GM18511 (cell line): ENCODE measurements around the gene CSF3.

Experiments
- ATAC-seq: cut with Tn5 transposase; IDR thresholded peaks from one replicate; pipeline ENCODE4 v1.9.1; 2021; ENCODE audit warnings: mild to moderate bottlenecking, moderate library complexity; ENCODE audit not compliant: unreplicated experiment

The CSF3 gene, protein sequence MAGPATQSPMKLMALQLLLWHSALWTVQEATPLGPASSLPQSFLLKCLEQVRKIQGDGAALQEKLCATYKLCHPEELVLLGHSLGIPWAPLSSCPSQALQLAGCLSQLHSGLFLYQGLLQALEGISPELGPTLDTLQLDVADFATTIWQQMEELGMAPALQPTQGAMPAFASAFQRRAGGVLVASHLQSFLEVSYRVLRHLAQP

DNA sequence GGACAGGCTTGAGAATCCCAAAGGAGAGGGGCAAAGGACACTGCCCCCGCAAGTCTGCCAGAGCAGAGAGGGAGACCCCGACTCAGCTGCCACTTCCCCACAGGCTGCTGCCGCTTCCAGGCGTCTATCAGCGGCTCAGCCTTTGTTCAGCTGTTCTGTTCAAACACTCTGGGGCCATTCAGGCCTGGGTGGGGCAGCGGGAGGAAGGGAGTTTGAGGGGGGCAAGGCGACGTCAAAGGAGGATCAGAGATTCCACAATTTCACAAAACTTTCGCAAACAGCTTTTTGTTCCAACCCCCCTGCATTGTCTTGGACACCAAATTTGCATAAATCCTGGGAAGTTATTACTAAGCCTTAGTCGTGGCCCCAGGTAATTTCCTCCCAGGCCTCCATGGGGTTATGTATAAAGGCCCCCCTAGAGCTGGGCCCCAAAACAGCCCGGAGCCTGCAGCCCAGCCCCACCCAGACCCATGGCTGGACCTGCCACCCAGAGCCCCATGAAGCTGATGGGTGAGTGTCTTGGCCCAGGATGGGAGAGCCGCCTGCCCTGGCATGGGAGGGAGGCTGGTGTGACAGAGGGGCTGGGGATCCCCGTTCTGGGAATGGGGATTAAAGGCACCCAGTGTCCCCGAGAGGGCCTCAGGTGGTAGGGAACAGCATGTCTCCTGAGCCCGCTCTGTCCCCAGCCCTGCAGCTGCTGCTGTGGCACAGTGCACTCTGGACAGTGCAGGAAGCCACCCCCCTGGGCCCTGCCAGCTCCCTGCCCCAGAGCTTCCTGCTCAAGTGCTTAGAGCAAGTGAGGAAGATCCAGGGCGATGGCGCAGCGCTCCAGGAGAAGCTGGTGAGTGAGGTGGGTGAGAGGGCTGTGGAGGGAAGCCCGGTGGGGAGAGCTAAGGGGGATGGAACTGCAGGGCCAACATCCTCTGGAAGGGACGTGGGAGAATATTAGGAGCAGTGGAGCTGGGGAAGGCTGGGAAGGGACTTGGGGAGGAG is at the start of gene CSF3:
TSS of gene CSF3 (plus strand) at position 436 of the 993 bp plus-strand sequence. CDS start at position 471, 35 bp downstream.
- no peak for ATAC-seq

DNA sequence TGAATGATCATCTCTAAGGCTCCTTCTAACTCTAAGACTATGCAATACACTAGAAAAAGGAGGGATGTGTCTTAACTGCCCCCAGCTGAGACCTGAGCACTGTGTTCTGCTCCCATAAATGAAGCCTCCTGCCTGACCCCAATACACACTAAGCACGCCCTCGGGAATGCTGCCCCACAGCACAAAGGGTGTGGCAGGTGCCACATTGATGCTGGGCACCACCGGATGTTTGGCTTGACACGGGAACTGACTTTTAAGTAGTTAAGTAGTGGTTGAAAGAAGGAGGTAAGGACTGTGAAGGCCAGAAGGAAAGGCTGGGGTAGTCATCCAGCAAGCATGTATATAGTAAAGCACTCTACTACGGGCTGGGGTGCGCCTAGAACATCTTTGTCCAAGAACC is 48.5 kb upstream of the CSF3 start:
- ATAC-seq, result no peak

DNA sequence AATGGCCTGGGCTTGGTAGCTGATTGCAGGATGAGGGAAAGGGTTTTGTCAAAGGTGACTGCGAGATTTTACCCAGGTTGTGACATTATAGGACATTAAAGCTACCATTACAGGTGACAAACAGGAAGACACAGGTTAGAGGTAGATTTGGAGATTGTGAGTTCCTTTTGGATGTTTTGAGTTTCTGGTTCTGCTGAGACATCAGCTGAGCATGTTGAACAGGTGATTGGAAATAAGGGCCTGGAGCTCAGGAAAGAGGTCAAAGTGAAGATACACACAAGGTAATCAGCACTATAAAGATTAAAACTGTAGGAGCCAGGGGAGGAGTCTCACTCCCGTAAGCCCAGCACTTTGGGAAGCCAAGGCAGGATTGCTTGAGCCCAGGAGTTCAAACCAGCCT is 46.5 kb upstream of the CSF3 start:
- no peak for ATAC-seq

DNA sequence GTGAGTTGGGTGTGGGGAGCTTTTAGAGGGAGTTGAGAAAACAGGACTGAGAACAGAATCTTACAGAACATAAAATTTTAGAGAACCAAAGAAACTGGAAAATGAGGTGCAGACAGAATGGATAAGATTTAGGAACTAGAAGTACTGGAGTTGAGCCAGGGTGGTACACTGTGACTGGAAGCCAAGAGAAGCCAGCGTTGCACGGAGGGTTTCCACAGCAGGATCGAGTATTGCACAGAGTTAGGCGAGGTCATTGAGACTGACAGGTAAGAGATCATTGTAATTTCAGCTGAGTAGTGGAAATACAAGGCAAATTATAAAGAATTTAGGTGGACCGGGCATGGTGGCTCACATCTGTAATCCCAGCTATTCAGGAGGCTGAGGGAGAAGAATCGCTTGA is 45.9 kb upstream of the CSF3 start:
- no peak for ATAC-seq

DNA sequence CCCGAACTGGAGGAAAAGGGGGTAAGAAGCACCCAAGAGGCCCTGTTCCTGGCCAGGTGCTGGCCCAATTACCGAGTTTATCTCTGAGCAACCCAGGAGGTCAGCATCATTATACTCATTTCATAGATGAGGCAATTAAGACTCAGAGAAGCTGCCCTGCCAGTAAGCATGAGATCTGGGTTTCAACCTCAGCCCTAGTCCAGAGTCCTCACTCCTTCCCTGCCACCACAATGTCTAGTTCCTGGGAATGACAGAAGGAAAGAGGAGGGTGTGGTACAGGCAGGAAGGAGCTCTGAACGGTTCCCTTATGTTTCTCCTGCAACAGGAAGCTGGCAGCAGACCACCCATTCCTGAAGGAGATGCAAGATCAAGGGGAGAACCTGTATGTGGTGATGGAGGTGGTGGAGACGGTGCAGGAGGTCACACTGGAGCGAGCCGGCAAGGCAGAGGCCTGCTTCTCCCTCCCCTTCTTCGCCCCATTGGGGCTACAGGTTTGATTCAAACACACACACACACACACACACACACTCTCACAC is 45.0 kb upstream of the CSF3 start:
- no peak for ATAC-seq

DNA sequence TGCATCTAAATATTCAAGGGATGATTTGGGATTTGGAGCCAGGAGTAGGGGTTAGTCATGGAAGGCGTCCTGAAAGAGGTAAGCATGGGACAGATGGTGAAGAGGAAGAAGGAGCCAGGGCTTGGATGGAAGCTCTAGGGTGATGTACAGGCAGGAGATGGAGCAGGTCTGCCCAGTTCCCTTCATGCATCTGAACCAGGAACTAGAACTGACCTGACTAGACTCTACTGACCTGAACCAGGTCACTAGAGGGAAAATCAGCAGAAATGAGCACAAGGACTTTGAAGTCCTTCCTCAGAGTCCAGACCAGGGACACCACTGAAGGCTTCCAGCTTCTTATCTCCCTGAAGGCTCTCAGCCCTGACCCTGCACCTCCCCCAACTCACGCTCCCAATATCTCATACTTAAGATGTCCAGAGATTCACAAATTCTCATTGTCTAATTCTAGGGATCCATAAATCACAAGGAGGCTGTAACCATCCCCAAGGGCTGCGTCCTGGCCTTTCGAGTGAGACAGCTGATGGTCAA is 44.1 kb upstream of the CSF3 start:
- no peak for ATAC-seq

DNA sequence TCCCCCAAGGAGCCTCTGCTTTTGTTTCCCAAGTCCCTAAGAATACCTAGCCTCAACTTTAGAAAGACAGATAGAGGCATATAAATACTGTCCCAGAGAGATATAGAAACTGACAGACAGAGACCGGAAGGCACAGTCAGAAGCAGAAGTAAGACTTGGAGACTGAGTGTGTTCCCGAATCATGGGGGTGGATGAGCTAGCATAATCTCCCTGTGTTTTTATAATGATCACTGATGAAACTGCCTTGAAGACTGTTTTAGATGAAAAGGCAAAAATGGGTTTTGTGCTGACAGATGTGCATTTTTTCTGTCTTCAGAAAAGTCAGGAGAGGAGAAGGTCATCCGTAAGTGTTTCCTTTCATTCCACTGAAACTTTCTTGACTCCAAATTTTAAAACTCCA is 43.0 kb upstream of the CSF3 start:
- no peak for ATAC-seq

DNA sequence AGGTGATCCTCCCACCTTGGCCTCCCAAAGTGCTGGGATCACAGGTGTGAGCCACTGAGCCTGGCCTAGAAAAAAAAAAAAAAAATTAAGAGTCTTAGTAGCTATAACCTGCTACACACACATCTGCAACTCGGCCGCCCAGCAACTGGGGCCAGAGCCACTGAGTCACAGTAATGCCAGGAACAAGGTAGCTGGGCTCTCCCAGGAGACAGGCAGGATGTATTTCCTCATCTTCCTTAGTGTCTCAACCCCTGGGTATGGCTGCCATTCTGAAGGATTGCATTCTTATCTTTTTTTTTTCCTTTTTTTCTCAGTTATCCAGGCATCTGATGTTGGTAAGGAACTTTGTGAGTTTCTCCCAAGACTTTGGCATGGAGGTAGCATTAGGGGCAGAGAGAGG is 41.7 kb upstream of the CSF3 start:
- ATAC-seq, result no peak

DNA sequence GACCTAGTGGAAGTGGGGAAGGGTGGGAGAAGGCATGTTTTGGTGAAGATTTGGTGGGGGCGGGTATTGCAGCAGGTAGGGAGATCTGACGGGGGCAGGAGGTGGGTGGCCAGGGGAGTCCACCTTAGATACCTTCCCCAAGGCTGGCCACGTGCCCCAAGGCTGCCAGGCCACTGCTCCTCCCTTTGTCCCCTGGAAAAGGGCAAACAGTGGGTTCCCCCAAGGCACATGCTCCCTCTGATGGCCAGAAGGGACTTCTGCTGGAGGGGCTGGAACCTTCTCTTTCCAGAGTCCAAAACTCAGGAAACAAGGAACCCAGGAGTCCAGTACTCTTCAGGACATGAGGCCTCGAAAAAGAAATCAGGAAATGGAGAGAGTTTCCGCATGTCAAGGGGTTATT is 40.8 kb upstream of the CSF3 start:
- ATAC-seq, result no peak

DNA sequence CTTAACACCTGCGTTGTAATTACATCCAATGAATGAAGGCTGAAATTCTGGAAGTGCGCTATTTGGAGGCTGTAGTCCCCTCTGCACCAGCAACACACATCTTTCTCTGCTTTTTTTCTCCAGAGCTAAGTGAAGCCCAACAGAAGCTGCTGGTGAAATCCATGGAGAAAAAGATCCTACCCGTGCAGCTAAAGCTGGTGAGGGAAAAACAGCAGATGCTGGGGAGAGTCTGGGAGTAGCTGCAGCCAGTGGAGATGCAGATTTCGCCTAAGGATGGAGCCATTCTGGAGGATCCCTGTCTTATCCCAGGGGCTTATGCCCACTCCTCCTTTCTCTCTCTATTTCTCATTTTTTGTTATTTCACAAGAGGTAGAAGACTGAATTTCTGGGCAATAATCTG is 39.4 kb upstream of the CSF3 start:
- no peak for ATAC-seq

DNA sequence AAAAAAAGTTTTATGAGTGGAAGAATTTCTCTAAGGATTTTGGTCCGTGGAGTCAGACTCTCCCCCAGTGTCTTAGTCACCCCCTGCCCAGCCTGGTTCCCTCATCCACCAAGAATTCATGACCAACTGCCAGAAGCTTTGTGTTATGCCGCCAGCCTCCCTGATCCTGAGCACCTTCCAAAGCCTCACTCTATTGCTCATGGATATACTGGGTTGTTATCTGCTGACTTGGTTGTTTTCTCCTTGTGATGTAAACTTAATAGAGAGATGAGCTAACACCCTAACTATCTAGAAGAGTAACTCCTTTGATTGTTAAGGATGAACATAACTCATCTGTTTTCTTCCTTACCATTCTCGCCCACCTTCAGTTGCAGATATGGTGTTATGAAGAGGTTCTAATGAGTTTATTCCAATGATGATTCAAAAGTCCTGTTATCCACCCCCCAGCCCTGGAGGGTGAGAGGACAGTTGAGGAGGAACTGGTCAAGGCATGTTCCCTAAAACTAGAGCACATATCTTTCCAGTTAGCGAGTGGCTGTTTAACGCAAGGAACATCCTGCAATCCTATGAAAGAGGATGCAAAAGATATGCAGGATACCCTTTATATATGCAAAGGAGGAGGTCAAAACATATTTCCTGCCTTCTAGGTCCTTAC is 36.1 kb upstream of the CSF3 start:
- no peak for ATAC-seq

DNA sequence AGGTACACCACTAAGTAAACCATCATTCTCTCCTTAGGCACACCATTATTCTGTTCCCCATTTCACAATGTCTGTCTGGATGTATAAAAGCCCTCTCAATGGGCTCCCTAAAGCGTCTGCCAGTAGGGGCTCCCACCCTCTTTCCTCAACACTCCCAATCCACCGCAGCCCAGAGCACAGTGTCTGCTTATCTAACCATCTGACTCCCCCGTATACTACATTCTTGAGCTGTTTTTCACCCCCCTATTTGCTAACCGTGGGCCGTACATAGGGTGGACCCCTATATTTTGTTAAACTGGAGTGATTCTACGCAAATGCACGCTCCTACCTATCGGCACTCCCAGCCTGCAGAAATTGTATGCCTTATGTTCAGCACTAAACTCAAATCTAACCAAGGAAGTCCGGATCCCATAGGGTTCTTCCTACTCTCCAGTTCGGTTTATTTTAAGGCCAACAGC is 35.3 kb upstream of the CSF3 start:
- peak; percentile 27 for ATAC-seq

DNA sequence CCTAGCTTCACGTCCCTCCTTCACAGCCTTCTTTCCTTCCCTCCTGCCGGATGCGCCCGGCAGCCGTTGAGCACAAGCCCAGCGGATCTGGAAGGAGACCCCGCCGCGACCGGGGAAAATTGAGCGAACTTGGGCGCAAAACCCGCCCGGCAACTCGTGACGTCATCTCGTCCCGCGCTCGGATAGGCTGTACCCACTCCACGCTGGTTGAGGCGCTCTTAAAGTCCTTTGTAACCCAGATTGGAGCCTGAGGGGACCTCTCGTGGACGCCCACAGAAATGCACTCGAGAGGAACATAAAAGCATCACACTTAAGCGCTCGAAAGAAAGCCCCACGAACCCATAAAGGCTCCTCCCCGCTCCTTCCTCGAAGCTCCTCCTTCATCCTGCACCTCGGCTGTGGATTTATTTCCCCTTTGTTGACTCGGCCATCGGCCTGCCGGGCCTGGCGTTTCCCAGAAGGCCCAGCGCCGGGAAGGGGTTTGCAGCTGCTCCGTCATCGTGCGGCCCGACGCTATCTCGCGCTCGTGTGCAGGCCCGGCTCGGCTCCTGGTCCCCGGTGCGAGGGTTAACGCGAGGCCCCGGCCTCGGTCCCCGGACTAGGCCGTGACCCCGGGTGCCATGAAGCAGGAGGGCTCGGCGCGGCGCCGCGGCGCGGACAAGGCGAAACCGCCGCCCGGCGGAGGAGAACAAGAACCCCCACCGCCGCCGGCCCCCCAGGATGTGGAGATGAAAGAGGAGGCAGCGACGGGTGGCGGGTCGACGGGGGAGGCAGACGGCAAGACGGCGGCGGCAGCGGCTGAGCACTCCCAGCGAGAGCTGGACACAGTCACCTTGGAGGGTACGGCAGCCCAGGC is 34.7 kb upstream of the CSF3 start, which contains the start of gene PSMD3:
TSS of gene PSMD3 (plus strand) at position 457 of the 856 bp plus-strand sequence. CDS start at position 621, 164 bp downstream.
- ATAC-seq, result peak; percentile 93

DNA sequence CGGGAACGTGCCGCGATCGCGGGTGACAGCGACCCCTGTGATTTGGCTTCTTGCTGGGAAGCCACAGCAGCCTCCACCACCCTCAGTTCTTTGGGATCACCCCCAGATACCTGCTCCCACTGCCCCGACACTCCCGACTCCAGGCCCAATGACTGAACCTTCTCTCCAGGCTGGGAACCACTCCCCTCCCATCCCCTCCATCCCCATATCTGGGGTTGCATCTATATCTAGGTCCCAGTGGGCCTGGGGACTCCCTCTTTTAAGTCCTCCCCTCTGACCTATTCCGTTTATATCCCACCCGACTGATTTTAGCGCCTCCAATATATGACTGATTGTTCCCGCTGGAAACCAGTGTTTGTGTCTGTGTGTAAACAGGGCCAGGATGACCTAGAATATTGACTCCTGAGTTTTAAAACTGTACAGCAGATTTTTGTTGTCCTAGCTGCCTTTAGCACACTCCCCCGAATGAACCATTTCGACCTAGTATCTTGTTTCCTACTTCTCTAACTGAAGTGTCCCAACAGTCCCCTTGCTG is 34.0 kb upstream of the CSF3 start:
- no peak for ATAC-seq

DNA sequence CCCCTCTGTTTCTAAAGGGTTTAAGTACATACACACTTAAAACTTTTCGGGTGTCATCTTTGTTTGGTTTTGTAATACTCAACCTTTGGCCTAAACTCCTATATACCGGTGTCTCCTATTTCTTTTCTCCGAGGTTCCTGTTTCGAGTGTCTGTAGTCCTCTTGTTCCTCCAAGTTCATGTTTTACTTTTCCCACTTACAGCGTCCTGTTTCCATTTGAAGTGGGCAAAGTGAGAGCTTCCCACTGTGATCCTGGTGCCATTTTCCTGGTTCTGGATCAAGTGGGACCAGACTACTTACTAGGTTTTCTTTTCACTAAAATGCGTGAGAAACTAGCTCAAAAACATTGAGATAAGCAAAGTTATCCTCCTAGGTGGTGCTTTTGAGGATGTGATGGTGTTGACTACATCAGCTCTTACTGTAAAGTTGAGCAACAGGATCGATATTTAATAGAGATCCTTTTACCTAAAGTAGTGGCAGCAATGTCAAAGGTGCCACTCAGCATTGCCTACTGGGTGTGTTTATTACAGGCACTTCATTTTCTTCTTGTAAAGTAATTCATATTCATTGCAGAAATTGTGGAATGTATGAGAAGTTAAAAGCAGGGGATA is 33.4 kb upstream of the CSF3 start:
- ATAC-seq, result no peak

DNA sequence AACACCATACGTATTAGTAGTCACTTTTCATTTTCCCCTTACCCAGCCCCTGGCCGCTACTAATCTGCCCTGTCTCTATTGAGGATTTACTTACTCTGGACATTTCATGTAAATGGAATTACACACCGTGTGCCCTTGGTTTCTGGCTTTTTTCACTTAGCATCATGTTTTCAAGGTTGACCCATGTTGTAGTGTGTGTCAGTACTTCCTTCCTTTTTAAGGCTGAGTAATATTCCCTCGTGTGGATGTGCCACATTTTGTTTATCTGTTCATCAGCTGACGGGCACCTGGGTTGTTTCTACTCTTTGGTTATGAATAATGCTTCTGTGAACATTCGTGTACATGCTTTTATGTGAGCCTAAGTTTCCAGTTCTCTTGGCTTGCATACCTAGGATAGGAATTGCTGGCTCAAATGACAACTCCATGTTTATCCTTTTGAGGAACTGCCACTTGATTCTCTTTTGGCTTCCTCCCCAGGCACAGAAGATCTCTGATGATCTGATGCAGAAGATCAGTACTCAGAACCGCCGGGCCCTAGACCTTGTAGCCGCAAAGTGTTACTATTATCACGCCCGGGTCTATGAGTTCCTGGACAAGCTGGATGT is 26.9 kb upstream of the CSF3 start:
- no peak for ATAC-seq

DNA sequence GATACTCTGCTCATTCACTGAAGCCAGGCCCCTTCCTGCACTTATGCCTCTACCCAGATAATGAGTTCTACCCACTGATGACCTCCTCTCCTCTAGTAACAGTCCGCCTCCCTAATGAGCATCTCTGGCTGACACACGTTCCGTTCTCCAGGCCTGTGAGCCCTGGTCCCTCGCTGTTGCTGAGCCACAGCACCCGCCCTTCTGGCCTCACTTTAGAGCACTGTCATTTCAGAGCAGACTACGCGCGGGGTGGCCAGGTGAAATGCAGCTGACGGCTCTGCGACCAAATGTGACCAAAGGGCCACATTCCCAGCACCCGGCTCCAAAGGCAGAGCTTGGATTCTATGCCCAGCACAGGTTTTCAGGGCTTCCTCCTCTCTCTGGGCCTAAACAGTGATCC is 20.8 kb upstream of the CSF3 start:
- no peak for ATAC-seq

DNA sequence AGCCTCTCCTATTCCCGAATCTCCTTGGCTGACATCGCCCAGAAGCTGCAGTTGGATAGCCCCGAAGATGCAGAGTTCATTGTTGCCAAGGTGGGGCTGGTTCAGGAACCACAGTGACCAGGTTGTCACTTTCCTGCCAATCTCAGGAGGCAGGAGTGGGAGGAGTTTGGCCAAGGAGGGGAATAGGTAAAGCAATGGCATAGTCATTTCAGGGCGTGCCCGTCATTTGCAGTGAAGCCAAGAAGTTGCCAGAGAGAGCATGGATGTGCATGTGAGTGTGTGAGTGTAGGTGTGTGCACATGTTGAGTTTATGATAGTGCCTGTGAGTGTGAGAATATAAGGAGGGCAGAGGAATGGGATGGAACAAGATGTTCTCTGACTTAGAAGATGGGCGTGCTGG is 19.8 kb upstream of the CSF3 start:
- ATAC-seq, result no peak

DNA sequence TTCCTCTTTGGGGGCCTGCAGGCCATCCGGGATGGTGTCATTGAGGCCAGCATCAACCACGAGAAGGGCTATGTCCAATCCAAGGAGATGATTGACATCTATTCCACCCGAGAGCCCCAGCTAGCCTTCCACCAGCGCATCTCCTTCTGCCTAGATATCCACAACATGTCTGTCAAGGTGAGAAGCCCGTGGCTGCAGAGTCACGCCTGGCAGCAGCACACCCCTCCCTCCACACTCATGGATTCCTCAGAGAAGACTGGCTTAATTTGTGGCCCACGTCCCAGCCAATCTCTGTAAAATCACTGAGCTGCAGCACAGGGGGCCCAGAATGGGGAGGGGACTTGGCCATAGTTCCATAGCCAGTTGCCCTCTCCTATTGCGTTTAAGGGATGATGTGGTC is 19.1 kb upstream of the CSF3 start:
- no peak for ATAC-seq
